Neuronal stem cell (in vitro differentiated cells): ENCODE results near the gene ARHGAP24.

Source experiments
- DNase-seq: peaks from one replicate; pipeline ENCODE4 v3.0.0-alpha.2; 2013; ENCODE audit warnings: low spot score
- H2AFZ ChIP-seq: one replicate; pipeline ENCODE4 v1.6.1; 2013; ENCODE audit warnings: mild to moderate bottlenecking, low read length, inconsistent platforms
- H2AK5ac ChIP-seq: 2 replicates; pipeline ENCODE4 v1.6.1; 2013; ENCODE audit warnings: low read depth, mild to moderate bottlenecking, inconsistent platforms, low read length, moderate library complexity, mixed read lengths
- H2BK120ac ChIP-seq: 2 replicates; pipeline ENCODE4 v1.6.1; 2013; ENCODE audit warnings: low read depth, mild to moderate bottlenecking, inconsistent platforms, low read length, moderate library complexity, mixed read lengths
- H2BK12ac ChIP-seq: one replicate; pipeline ENCODE4 v1.6.1; 2013; ENCODE audit warnings: low read length, inconsistent platforms
- H2BK15ac ChIP-seq: 2 replicates; pipeline ENCODE4 v1.6.1; 2013; ENCODE audit warnings: mild to moderate bottlenecking, low read length, inconsistent platforms, mixed read lengths
- H2BK5ac ChIP-seq: one replicate; pipeline ENCODE4 v1.6.1; 2013; ENCODE audit warnings: inconsistent platforms, mild to moderate bottlenecking, low read length, moderate library complexity
- H3K14ac ChIP-seq: one replicate; pipeline ENCODE4 v1.6.1; 2013; ENCODE audit warnings: low read length, inconsistent platforms
- H3K18ac ChIP-seq: 2 replicates; pipeline ENCODE4 v1.6.1; 2013; ENCODE audit warnings: low read length, inconsistent platforms
- H3K23ac ChIP-seq: 2 replicates; pipeline ENCODE4 v1.6.1; 2013; ENCODE audit warnings: low read depth, mild to moderate bottlenecking, mixed read lengths, low read length, inconsistent platforms; ENCODE audit not compliant: poor library complexity
- H3K27ac ChIP-seq: replicated peaks from 3 replicates; pipeline ENCODE4 v1.5.1; 2013; ENCODE audit warnings: low read length, inconsistent platforms
- H3K27me3 ChIP-seq, 3 experiments: 2 replicates each; pipeline ENCODE4 v1.6.1; 2013; ENCODE audit warnings: low read length in 3 of 3, mild to moderate bottlenecking in 2 of 3, inconsistent platforms in 1 of 3, low read depth in 1 of 3, mixed read lengths in 1 of 3, moderate library complexity in 1 of 3; ENCODE audit not compliant: control insufficient read depth in 3 of 3, insufficient read depth in 3 of 3
- H3K36me3 ChIP-seq, 2 donors: replicated peaks in 1 of 2; 2 replicates each; pipeline ENCODE4 v1.6.1; 2013; ENCODE audit warnings: low read length in 2 of 2; ENCODE audit not compliant: control insufficient read depth in 2 of 2, insufficient read depth in 2 of 2
- H3K4ac ChIP-seq: 2 replicates; pipeline ENCODE4 v1.6.1; 2013; ENCODE audit warnings: inconsistent platforms, mild to moderate bottlenecking, low read length, moderate library complexity
- H3K4me1 ChIP-seq, 2 donors: 1 replicate in 1 of 2; 2 replicates in 1 of 2; pipeline ENCODE4 v1.6.1; 2013; ENCODE audit warnings: low read length in 2 of 2, low read depth in 1 of 2; ENCODE audit not compliant: control insufficient read depth in 2 of 2, insufficient read depth in 1 of 2
- H3K4me2 ChIP-seq: one replicate; pipeline ENCODE4 v1.6.1; 2013; ENCODE audit warnings: mild to moderate bottlenecking, low read length, inconsistent platforms; ENCODE audit not compliant: insufficient read depth, poor library complexity, severe bottlenecking
- H3K4me3 ChIP-seq, 2 donors: 2 replicates each; pipeline ENCODE4 v1.5.1; 2013; ENCODE audit warnings: low read length in 2 of 2, mild to moderate bottlenecking in 2 of 2, inconsistent platforms in 1 of 2, moderate library complexity in 1 of 2
- H3K79me1 ChIP-seq: one replicate; pipeline ENCODE4 v1.6.1; 2013; ENCODE audit warnings: low read depth, mild to moderate bottlenecking, inconsistent platforms, low read length, moderate library complexity
- H3K9ac ChIP-seq: one replicate; pipeline ENCODE4 v1.6.1; 2013; ENCODE audit warnings: mild to moderate bottlenecking, low read depth, low read length, inconsistent platforms; ENCODE audit not compliant: poor library complexity
- H3K9me3 ChIP-seq, 2 donors: replicated peaks in 1 of 2; 2 replicates each; pipeline versions ENCODE3 to v1.6.1; 2013; ENCODE audit warnings: low read length in 2 of 2, mild to moderate bottlenecking in 2 of 2, inconsistent platforms in 1 of 2, low read depth in 1 of 2, mixed read lengths in 1 of 2, moderate library complexity in 1 of 2; ENCODE audit not compliant: control insufficient read depth in 2 of 2, insufficient read depth in 1 of 2
- H4K8ac ChIP-seq: one replicate; pipeline ENCODE4 v1.6.1; 2013; ENCODE audit warnings: low read depth, mild to moderate bottlenecking, inconsistent platforms, low read length, moderate library complexity
- H4K91ac ChIP-seq: one replicate; pipeline ENCODE4 v1.6.1; 2013; ENCODE audit warnings: low read length, low read depth, mild to moderate bottlenecking, inconsistent platforms; ENCODE audit not compliant: poor library complexity
- WGBS, 2 donors: extraction: QIAGEN DNeasy Blood & Tissue Kit; methylation state at CpG; one replicate each; pipeline ENCODE4 v1.1.7; 2013; ENCODE audit warnings: missing lambda C conversion rate in 2 of 2, mixed read lengths in 1 of 2; ENCODE audit not compliant: insufficient read length in 2 of 2, insufficient replicate concordance in 1 of 2; ENCODE audit errors: extremely low coverage in 2 of 2; 5-methylcytosine and 5-hydroxymethylcytosine counted together

Gene ARHGAP24

GRCh38 chr4:85994576-85994975, 519.6 kb downstream of the ARHGAP24 start:
- H3K4me2 ChIP-seq: no peak overlapping the region
- no peak overlapping the region for H3K4me3 ChIP-seq
- H2AK5ac ChIP-seq: no peak overlapping the region
- DNase-seq: no peak
- no peaks in the 10 kb centered on the region for H3K79me1 ChIP-seq
- no peak overlapping the region for H2AFZ ChIP-seq
- no peak overlapping the region for H3K9ac ChIP-seq
- H3K23ac ChIP-seq: no peak overlapping the region
- no peak overlapping the region for H4K91ac ChIP-seq
- no peak overlapping the region for H3K27ac ChIP-seq
- no peak overlapping the region for H3K14ac ChIP-seq
- no peak overlapping the region for H2BK120ac ChIP-seq
- no peak overlapping the region for H2BK12ac ChIP-seq
- no peak overlapping the region for H2BK15ac ChIP-seq
- no peak overlapping the region for H2BK5ac ChIP-seq
- no peak overlapping the region for H4K8ac ChIP-seq
- no peaks in the 10 kb centered on the region for H3K36me3 ChIP-seq
- H3K27me3 ChIP-seq: no peaks in the 10 kb centered on the region
- no peaks in the 10 kb centered on the region for H3K9me3 ChIP-seq
- no peaks in the 10 kb centered on the region for H3K4me1 ChIP-seq
- H3K4ac ChIP-seq: no peak overlapping the region
- H3K18ac ChIP-seq: no peak overlapping the region

GRCh38 chr4:85995361-85995760, 520.4 kb downstream of the ARHGAP24 start:
- no peak overlapping the region for H2BK5ac ChIP-seq
- no peaks in the 10 kb centered on the region for H3K27me3 ChIP-seq
- H4K8ac ChIP-seq: no peak overlapping the region
- WGBS, 2 donors: no CpG with 5 or more reads among the region's 6 CpGs
- H3K9ac ChIP-seq: no peak overlapping the region
- no peak overlapping the region for H4K91ac ChIP-seq
- H3K23ac ChIP-seq: no peak overlapping the region
- H2BK120ac ChIP-seq: no peak overlapping the region
- DNase-seq: no peak
- no peaks in the 10 kb centered on the region for H3K79me1 ChIP-seq
- no peak overlapping the region for H3K4me3 ChIP-seq
- no peak overlapping the region for H3K27ac ChIP-seq
- no peak overlapping the region for H3K14ac ChIP-seq
- H3K9me3 ChIP-seq: no peaks in the 10 kb centered on the region
- no peak overlapping the region for H3K4ac ChIP-seq
- H3K4me1 ChIP-seq: no peaks in the 10 kb centered on the region
- no peaks in the 10 kb centered on the region for H3K36me3 ChIP-seq
- no peak overlapping the region for H2BK12ac ChIP-seq
- no peak overlapping the region for H2BK15ac ChIP-seq
- H3K18ac ChIP-seq: no peak overlapping the region
- no peak overlapping the region for H2AFZ ChIP-seq
- H3K4me2 ChIP-seq: no peak overlapping the region
- no peak overlapping the region for H2AK5ac ChIP-seq

DNA sequence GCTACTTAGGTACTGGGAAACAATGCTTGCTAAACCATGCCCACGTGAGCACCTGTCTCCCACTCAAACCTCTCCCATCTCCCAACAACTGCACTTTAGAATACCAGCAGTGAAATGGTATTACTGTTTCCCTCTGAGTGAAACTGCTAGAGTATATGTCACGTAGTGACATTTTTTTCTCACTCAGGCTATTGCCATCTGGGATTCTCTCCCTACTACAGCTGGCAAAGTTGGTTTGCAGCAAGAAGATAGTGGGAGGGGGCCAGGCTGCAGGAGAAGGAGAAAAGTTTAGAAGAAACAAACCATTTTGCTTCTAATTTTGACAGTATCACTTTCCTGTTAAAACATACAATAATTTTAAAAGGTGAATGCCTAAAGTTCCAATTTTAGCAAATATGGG, 526.6 kb downstream of the ARHGAP24 start:
- Histone ChIP-seq H3K27ac (no peak overlapping the region), H3K18ac (no peak overlapping the region), H3K79me1 (no peaks in the 10 kb centered on the region), H2AFZ (no peak overlapping the region), H2AK5ac (no peak overlapping the region), H4K91ac (no peak overlapping the region), H3K4me3 (no peak overlapping the region), H3K23ac (no peak overlapping the region), H3K4me1 (no peaks in the 10 kb centered on the region), H4K8ac (no peak overlapping the region), H2BK15ac (no peak overlapping the region), H3K14ac (no peak overlapping the region), H3K9ac (no peak overlapping the region), H2BK5ac (no peak overlapping the region), H2BK12ac (no peak overlapping the region), H3K36me3 (no peaks in the 10 kb centered on the region), H2BK120ac (no peak overlapping the region), H3K9me3 (no peaks in the 10 kb centered on the region), H3K27me3 (no peaks in the 10 kb centered on the region), H3K4me2 (no peak overlapping the region), H3K4ac (no peak overlapping the region)
- no peak for DNase-seq
- WGBS, 2 donors: no CpG with 5 or more reads among the region's 2 CpGs

- no CpG with 5 or more reads among the region's 2 CpGs for WGBS, 2 donors
- no peak overlapping the region for H3K27ac ChIP-seq
- H3K23ac ChIP-seq: no peak overlapping the region
- DNase-seq: no peak
- no peak overlapping the region for H4K8ac ChIP-seq
- H2AK5ac ChIP-seq: no peak overlapping the region
- H2AFZ ChIP-seq: no peak overlapping the region
- no peak overlapping the region for H3K4ac ChIP-seq
- H3K9me3 ChIP-seq: no peaks in the 10 kb centered on the region
- H3K4me3 ChIP-seq: no peak overlapping the region
- H3K9ac ChIP-seq: no peak overlapping the region
- no peak overlapping the region for H3K14ac ChIP-seq
- H3K18ac ChIP-seq: no peak overlapping the region
- no peak overlapping the region for H4K91ac ChIP-seq
- H2BK120ac ChIP-seq: no peak overlapping the region
- no peak overlapping the region for H2BK5ac ChIP-seq
- no peak overlapping the region for H2BK15ac ChIP-seq
- no peaks in the 10 kb centered on the region for H3K36me3 ChIP-seq
- H3K27me3 ChIP-seq: no peaks in the 10 kb centered on the region
- no peaks in the 10 kb centered on the region for H3K79me1 ChIP-seq
- no peak overlapping the region for H2BK12ac ChIP-seq
- H3K4me2 ChIP-seq: no peak overlapping the region
- H3K4me1 ChIP-seq: no peaks in the 10 kb centered on the region
These were observed 529.1 kb downstream of the ARHGAP24 start for GRCh38 chr4:86004030-86004429.
